Hepatocyte (in vitro differentiated cells): ENCODE results near the gene TAOK3. TPM values are rescaled to one million over a fixed set of nuclear protein-coding genes. Genes with fewer than 3 reads are reported as not detected.

Experiments
- DNase-seq: peaks from one replicate; pipeline ENCODE4 v3.0.0-alpha.2; 2016; ENCODE audit warnings: low spot score
- H2AFZ ChIP-seq: fragments of 200-600 bp; sonication (generic); 2 replicates; pipeline ENCODE4 v1.6.0; 2016; ENCODE audit warnings: antibody characterized with exemption, mild to moderate bottlenecking
- H3K27ac ChIP-seq: fragments of 200-600 bp; sonication (generic); 2 replicates; pipeline ENCODE4 v1.5.1; 2016; ENCODE audit warnings: mild to moderate bottlenecking
- H3K27me3 ChIP-seq: fragments of 200-600 bp; sonication (generic); 2 replicates; pipeline ENCODE4 v1.6.1; 2016
- H3K36me3 ChIP-seq: fragments of 200-600 bp; sonication (generic); replicated peaks from 2 replicates; pipeline ENCODE4 v1.5.1; 2016; ENCODE audit warnings: low read depth; ENCODE audit not compliant: insufficient read depth
- H3K4me1 ChIP-seq: fragments of 200-600 bp; sonication (generic); 2 replicates; pipeline ENCODE4 v1.5.1; 2016; ENCODE audit warnings: mild to moderate bottlenecking, moderate library complexity; ENCODE audit not compliant: insufficient read depth
- H3K4me2 ChIP-seq: fragments of 200-600 bp; sonication (generic); 2 replicates; pipeline ENCODE4 v1.6.0; 2016
- H3K4me3 ChIP-seq: fragments of 200-600 bp; sonication (generic); 2 replicates; pipeline ENCODE4 v1.5.1; 2016; ENCODE audit warnings: mild to moderate bottlenecking
- H3K79me2 ChIP-seq: fragments of 200-600 bp; sonication (generic); 2 replicates; pipeline ENCODE4 v1.6.0; 2017; ENCODE audit warnings: mild to moderate bottlenecking
- H3K9me2 ChIP-seq: fragments of 200-600 bp; sonication (generic); replicated peaks from 2 replicates; pipeline ENCODE4 v1.6.0; 2017; ENCODE audit warnings: mild to moderate bottlenecking; ENCODE audit not compliant: insufficient read depth
- H3K9me3 ChIP-seq: fragments of 200-600 bp; sonication (generic); 2 replicates; pipeline ENCODE4 v1.5.1; 2016; ENCODE audit warnings: low read depth, mild to moderate bottlenecking
- H4K20me1 ChIP-seq: fragments of 200-600 bp; sonication (generic); 2 replicates; pipeline ENCODE4 v1.6.0; 2016; ENCODE audit warnings: mild to moderate bottlenecking; ENCODE audit not compliant: insufficient read depth, poor library complexity, severe bottlenecking
- CTCF ChIP-seq: fragments of 200-600 bp; sonication (generic); IDR thresholded peaks from 2 replicates; pipeline ENCODE4 v1.5.1; 2016; ENCODE audit warnings: antibody characterized with exemption, mild to moderate bottlenecking; ENCODE audit not compliant: poor library complexity
- EZH2 ChIP-seq: fragments of 200-600 bp; sonication (generic); IDR thresholded peaks from 2 replicates; pipeline ENCODE4 v1.6.1; 2016; ENCODE audit warnings: antibody characterized with exemption, mild to moderate bottlenecking, borderline replicate concordance
- EZH2phosphoT487 ChIP-seq: fragments of 200-600 bp; sonication (generic); IDR thresholded peaks from one replicate; pipeline ENCODE4 v1.6.1; 2018; ENCODE audit warnings: antibody characterized with exemption, mild to moderate bottlenecking, low read depth, moderate library complexity; ENCODE audit not compliant: unreplicated experiment, severe bottlenecking
- whole genome bisulfite sequencing: methylation state at CpG from one replicate; pipeline ENCODE4 v1.1.6; 2016; ENCODE audit warnings: low lambda C conversion rate; ENCODE audit errors: missing lambda C conversion rate; 5-methylcytosine and 5-hydroxymethylcytosine counted together
- polyA plus RNA-seq: library from polyadenylated mRNA; unstranded; fragments of >200 nt; fragmentation: Nextera tagmentation; extraction: Ambion mirVana; gene quantifications from 2 replicates; pipeline ENCODE4 v1.2.1, GENCODE V29; 2016
- total RNA-seq: library from RNA; depleted of rRNA; stranded (reverse); fragments of >200 nt; gene quantifications from 2 replicates; pipeline ENCODE4 v1.2.3, GENCODE V29; 2014

TAOK3 gene
- total and polyA plus RNA-seq, 2 experiments from 2014 or later: 19.1 to 28.7 TPM

DNA sequence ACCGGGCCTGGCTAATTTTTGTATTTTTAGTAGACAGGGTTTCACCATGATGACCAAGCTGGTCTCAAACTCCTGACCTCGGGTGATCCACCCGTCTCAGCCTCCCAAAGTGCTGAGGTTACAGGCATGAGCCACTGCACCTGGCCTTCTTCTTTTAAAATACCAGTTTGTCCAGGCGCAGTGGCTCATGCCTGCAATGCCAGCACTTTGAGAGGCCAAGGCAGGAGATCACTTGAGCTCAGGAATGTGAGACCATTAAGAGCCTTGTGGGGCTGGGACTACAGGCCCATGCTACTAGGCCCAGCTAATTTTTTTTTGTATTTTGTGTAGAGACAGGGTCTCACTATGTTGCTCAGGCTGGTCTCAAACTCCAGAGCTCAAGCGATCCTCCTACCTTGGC, 244.8 kb downstream of the TAOK3 start:
- Histone ChIP-seq H3K9me2 (no peaks in the 10 kb centered on the region), H3K9me3 (no peaks in the 10 kb centered on the region), H4K20me1 (no peaks in the 10 kb centered on the region), H2AFZ (no peak overlapping the region), H3K4me2 (no peak overlapping the region), H3K4me3 (no peak overlapping the region), H3K4me1 (peaks cover 4% of the 10 kb centered on the region), H3K27me3 (no peaks in the 10 kb centered on the region), H3K36me3 (no peaks in the 10 kb centered on the region), H3K79me2 (peaks cover 3% of the 10 kb centered on the region), H3K27ac (no peak overlapping the region)
- TF ChIP-seq CTCF: no peak
- no peak for TF ChIP-seq EZH2
- TF ChIP-seq EZH2phosphoT487: no peak
- over 99% methylated on average over 5 of the region's 5 CpGs for WGBS
- no peak for DNase-seq

DNA sequence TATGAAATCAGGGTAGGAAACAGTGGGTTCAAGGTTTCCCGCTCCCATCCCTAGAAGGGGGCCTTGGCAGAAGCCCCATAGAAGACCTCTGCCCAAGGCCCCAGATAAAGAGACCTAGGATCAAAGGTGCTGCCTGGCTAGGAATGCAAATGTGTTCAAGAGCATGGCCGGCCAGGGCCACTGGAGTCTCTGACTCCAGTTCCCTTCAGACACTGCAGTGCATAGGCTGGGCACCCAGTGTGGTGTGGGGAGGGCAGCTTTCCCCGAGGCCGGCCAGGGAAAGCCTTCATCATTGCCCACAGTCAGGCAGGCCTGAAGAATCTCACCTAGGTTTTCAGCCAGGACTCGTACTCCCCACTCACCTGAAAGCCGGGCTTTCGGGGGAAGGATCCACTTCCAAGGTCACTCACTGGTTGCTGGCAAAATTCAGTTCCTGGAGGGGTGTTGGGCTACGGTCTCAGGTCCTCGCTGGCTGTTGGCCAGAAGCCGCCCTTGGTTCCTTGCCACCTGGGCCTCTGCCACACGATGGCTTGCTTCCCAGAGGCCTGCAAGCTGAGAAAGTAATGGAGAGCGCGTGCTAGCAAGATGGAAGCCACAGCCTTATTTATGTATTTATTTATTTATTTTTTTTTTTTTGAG, 246.5 kb downstream of the TAOK3 start:
- peaks cover 4% of the 10 kb centered on the region for H3K4me1 ChIP-seq
- no peaks in the 10 kb centered on the region for H3K9me2 ChIP-seq
- H2AFZ ChIP-seq: no peak overlapping the region
- no peaks in the 10 kb centered on the region for H3K27me3 ChIP-seq
- peaks cover 3% of the 10 kb centered on the region for H3K79me2 ChIP-seq
- no peak for TF ChIP-seq EZH2phosphoT487
- DNase-seq: no peak
- no peaks in the 10 kb centered on the region for H4K20me1 ChIP-seq
- no peaks in the 10 kb centered on the region for H3K36me3 ChIP-seq
- no peaks in the 10 kb centered on the region for H3K9me3 ChIP-seq
- no peak overlapping the region for H3K4me3 ChIP-seq
- WGBS: 86% methylated on average over 13 of the region's 13 CpGs
- no peak overlapping the region for H3K27ac ChIP-seq
- H3K4me2 ChIP-seq: no peak overlapping the region

- Histone ChIP-seq H3K4me3 (no peak overlapping the region), H3K79me2 (peaks cover 3% of the 10 kb centered on the region), H3K4me2 (no peak overlapping the region), H3K27me3 (no peaks in the 10 kb centered on the region), H3K9me3 (no peaks in the 10 kb centered on the region), H3K9me2 (no peaks in the 10 kb centered on the region), H3K36me3 (no peaks in the 10 kb centered on the region), H3K4me1 (peaks cover 4% of the 10 kb centered on the region), H2AFZ (no peak overlapping the region), H4K20me1 (no peaks in the 10 kb centered on the region), H3K27ac (no peak overlapping the region)
- TF ChIP-seq EZH2phosphoT487 (no peak), EZH2 (no peak), CTCF (no peak)
- DNase-seq: no peak
- 94% methylated on average over 4 of the region's 4 CpGs for WGBS
These were observed 247.0 kb downstream of the TAOK3 start for GRCh38 chr12:118125743-118126118.

DNA sequence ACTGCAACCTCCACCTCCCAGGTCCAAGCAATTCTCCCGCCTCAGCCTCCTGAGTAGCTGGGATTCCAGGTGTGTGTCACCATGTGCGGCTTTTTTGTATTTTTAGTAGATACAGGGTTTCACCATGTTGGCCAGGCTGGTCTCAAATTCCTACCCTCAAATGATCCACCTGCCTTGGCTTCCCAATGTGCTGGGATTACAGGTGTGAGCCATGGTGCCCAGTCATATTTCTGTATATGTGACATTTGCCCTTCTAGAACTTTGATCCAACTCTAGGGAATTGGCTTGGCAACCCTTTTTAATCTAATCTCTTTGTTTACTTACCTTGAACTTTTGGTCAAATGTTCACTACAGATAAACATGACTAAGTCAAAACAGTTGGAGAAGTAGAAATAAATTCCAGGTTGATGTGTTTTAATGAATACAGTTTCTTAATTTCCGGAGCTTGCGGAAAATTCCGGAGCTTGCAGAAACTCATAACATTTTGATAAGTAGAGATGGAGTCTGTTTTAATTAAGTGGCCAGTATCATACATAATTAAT, 248.3 kb downstream of the TAOK3 start:
- Histone ChIP-seq H3K79me2 (peaks cover 3% of the 10 kb centered on the region), H3K4me1 (peaks cover 4% of the 10 kb centered on the region), H3K4me2 (no peak overlapping the region), H2AFZ (no peak overlapping the region), H3K9me2 (no peaks in the 10 kb centered on the region), H3K4me3 (no peak overlapping the region), H3K9me3 (no peaks in the 10 kb centered on the region), H3K36me3 (no peaks in the 10 kb centered on the region), H4K20me1 (no peaks in the 10 kb centered on the region), H3K27ac (no peak overlapping the region), H3K27me3 (no peaks in the 10 kb centered on the region)
- no peak for DNase-seq
- 91% methylated on average over 5 of the region's 5 CpGs for WGBS
- TF ChIP-seq CTCF: no peak
- no peak for TF ChIP-seq EZH2
- no peak for TF ChIP-seq EZH2phosphoT487
